GM10248 (cell line): ENCODE measurements around the gene SYT9.
A peak's percentile ranks its signal among the peaks of the same experiment; 100 is the strongest.

ENCODE experiments used
- CTCF ChIA-PET: fragments of 300-600 bp; sonication (Branson Sonifier 250); formaldehyde crosslinking; extraction: SDS; loops from one replicate; lab custom pipeline; 2021; ENCODE audit warnings: antibody characterized with exemption; lab: Yijun Ruan, JAX
- POLR2A ChIA-PET: fragments of 350-650 bp; sonication (Branson Sonifier 250); formaldehyde crosslinking; extraction: SDS; loops from one replicate; lab custom pipeline; 2020; ENCODE audit warnings: antibody characterized with exemption; lab: Yijun Ruan, JAX
- DNase-seq: peaks from one replicate; pipeline ENCODE4 v3.0.0; 2012; ENCODE audit errors: extremely low spot score
- TF ChIP-seq, protein P1 (sequence below): IDR thresholded peaks from 2 replicates; pipeline ENCODE4 v1.5.1; 2012; ENCODE audit warnings: mild to moderate bottlenecking, low read depth; ENCODE audit errors: extremely low read depth, missing control alignments, control extremely low read depth

The SYT9 gene

GRCh38 chr11:7341551-7341950 lies 89.8 kb downstream of the SYT9 start:
- CTCF ChIA-PET = interaction anchor here (1.2 kb wide), 1 partner anchor 9 kb away, joined by 3 read pairs; no protein-coding TSS in a partner anchor
- TF ChIP-seq, protein P1, sequence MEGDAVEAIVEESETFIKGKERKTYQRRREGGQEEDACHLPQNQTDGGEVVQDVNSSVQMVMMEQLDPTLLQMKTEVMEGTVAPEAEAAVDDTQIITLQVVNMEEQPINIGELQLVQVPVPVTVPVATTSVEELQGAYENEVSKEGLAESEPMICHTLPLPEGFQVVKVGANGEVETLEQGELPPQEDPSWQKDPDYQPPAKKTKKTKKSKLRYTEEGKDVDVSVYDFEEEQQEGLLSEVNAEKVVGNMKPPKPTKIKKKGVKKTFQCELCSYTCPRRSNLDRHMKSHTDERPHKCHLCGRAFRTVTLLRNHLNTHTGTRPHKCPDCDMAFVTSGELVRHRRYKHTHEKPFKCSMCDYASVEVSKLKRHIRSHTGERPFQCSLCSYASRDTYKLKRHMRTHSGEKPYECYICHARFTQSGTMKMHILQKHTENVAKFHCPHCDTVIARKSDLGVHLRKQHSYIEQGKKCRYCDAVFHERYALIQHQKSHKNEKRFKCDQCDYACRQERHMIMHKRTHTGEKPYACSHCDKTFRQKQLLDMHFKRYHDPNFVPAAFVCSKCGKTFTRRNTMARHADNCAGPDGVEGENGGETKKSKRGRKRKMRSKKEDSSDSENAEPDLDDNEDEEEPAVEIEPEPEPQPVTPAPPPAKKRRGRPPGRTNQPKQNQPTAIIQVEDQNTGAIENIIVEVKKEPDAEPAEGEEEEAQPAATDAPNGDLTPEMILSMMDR = no peak
- DNase-seq = no peak
- POLR2A ChIA-PET = no interaction called here

GRCh38 chr11:7347611-7348431 lies 96.1 kb downstream of the SYT9 start:
- ChIA-PET POLR2A (no interaction called here), CTCF (interaction anchor here (0.8 to 1.7 kb wide), 4 partner anchors 94 to 318 kb away, joined by 3 to 5 read pairs (median 4); no protein-coding TSS in a partner anchor)
- TF ChIP-seq, protein P1 = no peak
- no peak for DNase-seq

GRCh38 chr11:7348432-7349304 lies 97.0 kb downstream of the SYT9 start:
- TF ChIP-seq, protein P1 = no peak
- ChIA-PET CTCF (interaction anchor here (0.8 to 1.7 kb wide), 4 partner anchors 93 to 318 kb away, joined by 3 to 5 read pairs (median 4); no protein-coding TSS in a partner anchor), POLR2A (no interaction called here)
- no peak for DNase-seq

- CTCF ChIA-PET = interaction anchor here (0.6 to 7.3 kb wide), 6 partner anchors 13 to 344 kb away, joined by 3 to 78 read pairs (median 4); no protein-coding TSS in a partner anchor
- POLR2A ChIA-PET = no interaction called here
- no peak for DNase-seq
- TF ChIP-seq, protein P1 = no peak
These were observed 99.5 kb downstream of the SYT9 start for GRCh38 chr11:7351228-7351627.

GRCh38 chr11:7353100-7353499 lies 101.4 kb downstream of the SYT9 start:
- DNase-seq = peak; percentile 51
- TF ChIP-seq, protein P1 = peak; percentile 67
- ChIA-PET CTCF (interaction anchor here (0.6 to 7.3 kb wide), 25 partner anchors 9 to 342 kb away, joined by 3 to 78 read pairs (median 4); no protein-coding TSS in a partner anchor), POLR2A (no interaction called here)

- ChIA-PET POLR2A (no interaction called here), CTCF (interaction anchor here (1.1 to 1.4 kb wide), 2 partner anchors 9 to 14 kb away, joined by 4 to 6 read pairs; no protein-coding TSS in a partner anchor)
- TF ChIP-seq, protein P1 = no peak
- no peak for DNase-seq
These were observed 113.0 kb downstream of the SYT9 start for GRCh38 chr11:7364660-7365059.
